Sigmoid colon (tissue), 7 donors: ENCODE measurements around the gene PUS7L. TPM values are rescaled to one million over a fixed set of nuclear protein-coding genes. Genes with fewer than 3 reads are reported as not detected.

Experiments used
- DNase-seq: peaks from one replicate; pipeline ENCODE4 v3.0.0-alpha.2; 2019
- H3K27ac ChIP-seq, 4 donors: fragments of 200-600 bp; sonication (generic); one replicate each; pipeline ENCODE4 v1.5.1; 2016 to 2019; ENCODE audit warnings: mild to moderate bottlenecking in 1 of 4
- H3K27me3 ChIP-seq, 3 donors: fragments of 200-600 bp; sonication (generic); one replicate each; pipeline ENCODE4 v1.5.1; 2019; ENCODE audit warnings: mild to moderate bottlenecking in 1 of 3
- H3K36me3 ChIP-seq, 4 donors: fragments of 200-600 bp; sonication (generic); one replicate each; pipeline ENCODE4 v1.5.1; 2016 to 2019
- H3K4me1 ChIP-seq, 4 donors: fragments of 200-600 bp; sonication (generic); one replicate each; pipeline ENCODE4 v1.5.1; 2017 to 2019
- H3K4me3 ChIP-seq, 4 donors: fragments of 200-600 bp; sonication (generic); one replicate each; pipeline ENCODE4 v1.5.1; 2017 to 2019; ENCODE audit warnings: mild to moderate bottlenecking in 2 of 4, moderate library complexity in 1 of 4
- H3K9me3 ChIP-seq, 4 donors: fragments of 200-600 bp in 3 of 4; sonication (generic) in 3 of 4; one replicate each; pipeline versions ENCODE4 v1.5.1 to v1.6.1; 2013 to 2019
- EP300 ChIP-seq, 4 donors: sonication (generic); formaldehyde crosslinking; IDR thresholded peaks; one replicate each; pipeline ENCODE4 v1.6.1; 2017; ENCODE audit warnings: antibody characterized with exemption in 4 of 4
- POLR2A ChIP-seq, 2 donors: fragments of 450-650 bp; IDR thresholded peaks; one replicate each; pipeline ENCODE4 v1.6.1; 2016; ENCODE audit warnings: antibody characterized with exemption in 2 of 2, mild to moderate bottlenecking in 2 of 2, moderate library complexity in 2 of 2
- POLR2AphosphoS5 ChIP-seq, 4 donors: sonication (generic); formaldehyde crosslinking; IDR thresholded peaks; one replicate each; pipeline ENCODE4 v1.6.1; 2017; ENCODE audit warnings: antibody characterized with exemption in 4 of 4
- WGBS, 2 donors: extraction: QIAGEN DNeasy Blood & Tissue Kit; methylation state at CpG; one replicate each; pipeline ENCODE4 v1.1.7; 2013; 5-methylcytosine and 5-hydroxymethylcytosine counted together
- intact Hi-C: fragments of 100-400 bp; cut with DNase I; formaldehyde crosslinking; loops from one replicate; pipeline ENCODE4 v1.15.1; 2023
- polyA plus RNA-seq, 3 donors: library from polyadenylated mRNA; stranded (reverse); fragments of 200-250 nt; gene quantifications; one replicate each; pipeline ENCODE4 v1.2.3, GENCODE V29; 2013
- total RNA-seq, 4 donors: library from RNA; depleted of rRNA; stranded (reverse); fragments of >200 nt; gene quantifications; one replicate each; pipeline ENCODE4 v1.1.0, GENCODE V29; 2016
- TF ChIP-seq, protein P1 (sequence below), 4 experiments: fragments of 450-650 bp in 3 of 4; fragments of 200-600 bp in 1 of 4; IDR thresholded peaks; one replicate each; pipeline ENCODE4 v1.5.1; 2016 to 2019; ENCODE audit warnings: antibody characterized with exemption in 4 of 4, mild to moderate bottlenecking in 3 of 4, moderate library complexity in 2 of 4
- donor health status: healthy with polysubstance abuse.
- donor health status: Bipolar disorder and iron deficiency.
- donor health status: healthy.

Gene PUS7L
- total and polyA plus RNA-seq, 7 donors: 1.2 to 17.1 (median 6.3) TPM

DNA sequence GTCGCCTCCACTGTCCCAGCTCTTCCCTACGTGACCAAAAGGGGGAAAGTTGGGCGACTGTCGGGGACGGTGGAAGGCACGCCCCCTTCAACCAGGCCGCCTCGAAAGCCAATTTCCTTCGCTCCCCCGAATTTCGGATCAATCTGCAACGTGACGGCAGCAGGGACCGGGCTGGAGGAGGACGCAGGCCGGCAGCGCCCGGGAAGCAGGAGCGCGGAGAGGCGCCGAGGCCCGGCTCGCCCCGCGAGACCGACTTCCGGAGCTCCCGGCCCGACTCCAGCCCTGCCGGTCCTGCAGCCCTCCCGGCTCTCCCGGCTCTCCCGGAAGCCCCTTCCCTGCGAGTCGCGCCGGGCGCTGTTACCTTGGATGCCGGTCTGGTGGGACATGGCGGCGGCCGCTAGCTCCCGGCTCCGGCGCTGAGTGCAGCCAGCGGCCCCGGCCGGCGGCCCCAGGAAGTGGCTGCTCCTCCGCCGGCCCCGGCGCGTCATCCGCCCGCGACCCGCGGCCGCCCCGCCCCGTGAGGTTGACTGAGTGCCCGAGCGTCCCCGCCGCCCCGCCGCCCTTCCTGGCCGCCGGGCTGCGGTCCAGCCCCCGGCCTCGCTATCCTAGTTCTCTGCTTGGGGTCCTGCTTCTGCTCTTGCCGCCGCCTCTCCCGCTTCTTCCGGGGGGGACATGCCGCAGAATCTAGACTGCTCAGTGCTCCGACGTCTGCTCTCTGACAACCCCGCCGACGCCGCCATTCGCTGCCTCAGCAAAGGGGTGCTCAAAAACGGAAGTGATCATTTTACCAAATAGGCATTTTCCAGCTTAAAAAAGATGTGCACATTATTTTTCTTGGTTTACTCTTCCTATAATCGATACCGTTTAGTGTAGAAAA is 47.5 kb upstream of the PUS7L start, which contains the start of gene TWF1:
Gene TWF1 (minus strand): TSS at position 458 of the 877 bp plus-strand sequence. CDS start 72 bp downstream, at position 386.
- intact Hi-C loops: loop anchor here (1.0 kb wide), 3 partner anchors 29 to 76 kb away; no protein-coding TSS in a partner anchor
- WGBS, 2 donors: 0% methylated on average over 89 of the region's 89 CpGs
- Histone ChIP-seq H3K9me3 (no peaks in the 10 kb centered on the region), H3K36me3 (peaks cover 0 to 11% (median 7%) of the 10 kb centered on the region in 4 donors), H3K27me3 (no peaks in the 10 kb centered on the region), H3K4me3 (peak within 1 kb of the TSS; percentile 80 to 97 (median 90)), H3K4me1 (peaks cover 0 to 33% (median 26%) of the 10 kb centered on the region in 4 donors), H3K27ac (peak within 1 kb of the TSS; percentile 95 to 97 (median 96))
- DNase-seq: peak; percentile 91
- TF ChIP-seq, protein P1, sequence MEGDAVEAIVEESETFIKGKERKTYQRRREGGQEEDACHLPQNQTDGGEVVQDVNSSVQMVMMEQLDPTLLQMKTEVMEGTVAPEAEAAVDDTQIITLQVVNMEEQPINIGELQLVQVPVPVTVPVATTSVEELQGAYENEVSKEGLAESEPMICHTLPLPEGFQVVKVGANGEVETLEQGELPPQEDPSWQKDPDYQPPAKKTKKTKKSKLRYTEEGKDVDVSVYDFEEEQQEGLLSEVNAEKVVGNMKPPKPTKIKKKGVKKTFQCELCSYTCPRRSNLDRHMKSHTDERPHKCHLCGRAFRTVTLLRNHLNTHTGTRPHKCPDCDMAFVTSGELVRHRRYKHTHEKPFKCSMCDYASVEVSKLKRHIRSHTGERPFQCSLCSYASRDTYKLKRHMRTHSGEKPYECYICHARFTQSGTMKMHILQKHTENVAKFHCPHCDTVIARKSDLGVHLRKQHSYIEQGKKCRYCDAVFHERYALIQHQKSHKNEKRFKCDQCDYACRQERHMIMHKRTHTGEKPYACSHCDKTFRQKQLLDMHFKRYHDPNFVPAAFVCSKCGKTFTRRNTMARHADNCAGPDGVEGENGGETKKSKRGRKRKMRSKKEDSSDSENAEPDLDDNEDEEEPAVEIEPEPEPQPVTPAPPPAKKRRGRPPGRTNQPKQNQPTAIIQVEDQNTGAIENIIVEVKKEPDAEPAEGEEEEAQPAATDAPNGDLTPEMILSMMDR (IDR thresholded peaks at IDR 0.05): peak in 3 of 4 experiments; percentile 27 to 45 (median 34)
- TF ChIP-seq EP300 (IDR thresholded peaks at IDR 0.05) (no peak), POLR2A (IDR thresholded peaks at IDR 0.05) (peak in 1 of 2 donors; percentile 10), POLR2AphosphoS5 (IDR thresholded peaks at IDR 0.05) (peak in 3 of 4 donors; percentile 41 to 86 (median 77))

DNA sequence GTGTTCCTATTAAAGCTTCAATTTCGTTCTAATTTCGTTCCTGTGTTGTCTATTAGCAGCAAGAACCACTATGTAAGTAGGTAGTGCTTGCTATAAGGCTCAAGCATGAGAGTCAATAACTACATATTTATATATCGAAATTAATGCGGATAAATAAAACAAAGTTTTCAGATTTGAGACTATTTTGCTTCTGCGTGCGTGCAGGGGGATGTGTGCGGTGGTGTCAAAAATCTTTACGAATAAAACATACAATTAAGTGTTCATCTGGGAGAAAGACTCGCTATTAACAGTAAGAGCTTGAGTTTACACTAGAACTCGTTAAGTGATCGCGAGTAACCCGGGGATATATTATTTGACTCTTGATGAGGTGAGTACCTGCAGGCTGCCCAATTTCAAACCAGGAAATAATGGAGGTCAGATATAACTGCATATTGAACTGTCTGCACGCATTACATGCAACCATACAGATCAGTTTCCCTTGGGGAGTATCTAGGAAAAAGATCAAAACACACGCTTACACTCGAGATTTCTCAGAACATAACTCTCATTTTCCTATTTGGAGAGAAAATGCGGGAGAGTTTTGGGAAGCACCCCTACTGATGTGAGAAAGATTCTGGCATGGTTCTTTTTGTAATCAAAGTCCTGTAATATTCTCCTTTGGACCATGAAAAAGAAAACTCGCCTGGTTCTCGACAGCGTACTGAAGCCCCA is 46.7 kb upstream of the PUS7L start:
- Histone ChIP-seq H3K4me1 (peaks cover 0 to 33% (median 26%) of the 10 kb centered on the region in 4 donors), H3K4me3 (peak overlapping the region; percentile 80 to 97 (median 90)), H3K9me3 (no peaks in the 10 kb centered on the region), H3K36me3 (peaks cover 0 to 19% (median 11%) of the 10 kb centered on the region in 4 donors), H3K27me3 (no peaks in the 10 kb centered on the region), H3K27ac (peak overlapping the region; percentile 95 to 97 (median 96))
- WGBS, 2 donors: 3 to 11% methylated on average over 20 of the region's 20 CpGs
- intact Hi-C loops: no loop called here
- TF ChIP-seq POLR2AphosphoS5 (IDR thresholded peaks at IDR 0.05): no peak
- TF ChIP-seq POLR2A (IDR thresholded peaks at IDR 0.05): no peak
- no peak for TF ChIP-seq EP300 (IDR thresholded peaks at IDR 0.05)
- TF ChIP-seq, protein P1 (IDR thresholded peaks at IDR 0.05): no peak
- DNase-seq: no peak

DNA sequence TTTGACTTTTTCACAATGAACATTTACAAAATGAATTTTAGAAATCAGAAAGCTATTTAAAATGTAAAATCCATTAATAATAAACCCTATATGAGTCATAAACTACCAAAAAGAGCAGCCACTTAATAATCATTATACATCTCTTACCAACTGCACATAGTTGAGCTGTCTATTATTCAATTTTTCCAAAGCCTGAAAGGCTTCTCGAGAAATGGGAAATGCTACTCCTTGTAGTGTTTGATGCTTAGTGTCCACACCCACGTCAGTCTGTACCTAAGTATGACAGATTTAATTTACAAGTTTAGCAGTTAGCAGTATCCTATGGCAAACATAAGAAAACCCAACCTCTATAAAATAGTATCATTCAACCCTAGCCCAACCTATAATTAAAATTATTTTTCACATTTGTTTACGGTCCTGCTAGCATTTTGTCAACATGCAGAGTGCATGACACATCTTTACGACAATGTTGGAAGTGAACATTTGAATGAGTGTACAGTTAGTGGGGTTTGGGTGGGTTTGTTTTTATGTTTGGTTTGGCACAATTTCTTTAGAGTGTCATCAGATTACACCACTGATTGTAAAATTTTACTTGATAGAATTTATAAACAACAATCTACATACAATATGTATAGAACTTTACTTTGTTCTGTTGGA is 39.1 kb upstream of the PUS7L start:
- TF ChIP-seq, protein P1 (IDR thresholded peaks at IDR 0.05): no peak
- TF ChIP-seq POLR2AphosphoS5 (IDR thresholded peaks at IDR 0.05) (no peak), POLR2A (IDR thresholded peaks at IDR 0.05) (no peak), EP300 (IDR thresholded peaks at IDR 0.05) (no peak)
- 60 to 82% methylated on average over 4 of the region's 4 CpGs for WGBS, 2 donors
- no peak overlapping the region for H3K4me3 ChIP-seq
- H3K4me1 ChIP-seq: peaks cover 0 to under 1% (median under 1%) of the 10 kb centered on the region in 4 donors
- no peaks in the 10 kb centered on the region for H3K27me3 ChIP-seq
- no peak overlapping the region for H3K27ac ChIP-seq
- H3K36me3 ChIP-seq: peaks cover 0 to 84% (median 46%) of the 10 kb centered on the region in 4 donors
- no peak for DNase-seq
- H3K9me3 ChIP-seq: no peaks in the 10 kb centered on the region
- intact Hi-C loops: no loop called here

DNA sequence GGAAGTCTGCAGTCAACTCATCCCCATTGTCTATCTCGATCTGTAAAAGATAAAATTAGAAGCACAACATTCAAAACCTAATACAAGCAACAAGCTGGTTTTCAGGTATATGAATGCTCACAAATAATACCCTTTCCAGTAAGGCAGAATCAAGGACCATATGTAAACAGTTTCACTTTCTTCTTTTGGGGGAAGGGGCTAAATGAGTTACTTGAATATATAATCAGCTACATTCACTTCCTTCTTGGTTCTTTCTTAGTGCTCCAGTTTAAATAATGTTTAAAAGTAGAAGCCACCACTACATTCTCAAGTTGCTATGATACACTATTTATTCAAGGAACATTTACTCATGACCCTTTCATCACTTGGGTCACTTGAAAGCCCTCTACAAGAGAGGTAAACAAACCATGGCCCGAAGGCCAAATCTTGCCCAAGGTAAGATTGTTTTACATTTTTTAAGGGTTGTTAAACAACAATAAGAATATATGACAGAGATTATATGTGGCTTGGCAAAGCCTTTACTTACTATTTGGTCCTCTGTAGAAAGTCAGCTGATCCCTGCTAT is 37.2 kb upstream of the PUS7L start:
- Histone ChIP-seq H3K27ac (no peak overlapping the region), H3K4me3 (no peak overlapping the region), H3K9me3 (no peaks in the 10 kb centered on the region), H3K27me3 (no peaks in the 10 kb centered on the region), H3K36me3 (peaks cover 0 to 71% (median 37%) of the 10 kb centered on the region in 4 donors), H3K4me1 (no peaks in the 10 kb centered on the region)
- intact Hi-C loops: no loop called here
- TF ChIP-seq POLR2A (IDR thresholded peaks at IDR 0.05): no peak
- no peak for TF ChIP-seq POLR2AphosphoS5 (IDR thresholded peaks at IDR 0.05)
- no peak for TF ChIP-seq EP300 (IDR thresholded peaks at IDR 0.05)
- TF ChIP-seq, protein P1 (IDR thresholded peaks at IDR 0.05): no peak
- WGBS, 2 donors: 50 to 68% methylated on average over 2 of the region's 2 CpGs
- no peak for DNase-seq
